Panc1 (cell line): ENCODE data around the gene MPHOSPH6.

Experiments
- TF ChIP-seq, protein P1 (sequence below): fragments of 450-650 bp; IDR thresholded peaks from 2 replicates; pipeline ENCODE4 v1.5.1; 2017; ENCODE audit warnings: mild to moderate bottlenecking
- TF ChIP-seq, protein P2 (sequence below), 2 experiments: IDR thresholded peaks; 2 replicates each; pipeline ENCODE4 v1.6.1; 2011 to 2012; ENCODE audit warnings: low read depth in 2 of 2, control low read depth in 1 of 2, low read length in 1 of 2, mild to moderate bottlenecking in 1 of 2, moderate library complexity in 1 of 2; ENCODE audit not compliant: insufficient read depth in 1 of 2

DNA sequence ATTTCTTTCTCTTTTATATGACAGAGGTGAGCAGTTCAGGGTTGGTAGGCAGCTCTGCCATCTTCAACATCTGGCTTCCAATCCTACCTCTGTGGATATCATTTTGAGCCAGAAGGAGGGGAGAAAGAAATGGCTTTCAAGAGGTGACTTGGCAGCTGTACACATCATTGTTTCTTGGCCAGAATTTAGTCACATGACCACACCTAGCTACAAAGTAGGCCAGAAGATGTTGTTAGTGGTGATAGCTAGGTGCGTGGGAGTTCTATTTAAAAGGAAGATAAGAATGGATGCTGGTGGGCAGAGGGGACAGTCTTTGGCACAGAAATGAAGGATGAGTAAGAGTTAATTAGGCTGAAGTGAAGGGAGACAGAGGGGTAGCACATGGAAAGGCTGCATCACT is 29.2 kb upstream of the MPHOSPH6 start:
- TF ChIP-seq, protein P1, sequence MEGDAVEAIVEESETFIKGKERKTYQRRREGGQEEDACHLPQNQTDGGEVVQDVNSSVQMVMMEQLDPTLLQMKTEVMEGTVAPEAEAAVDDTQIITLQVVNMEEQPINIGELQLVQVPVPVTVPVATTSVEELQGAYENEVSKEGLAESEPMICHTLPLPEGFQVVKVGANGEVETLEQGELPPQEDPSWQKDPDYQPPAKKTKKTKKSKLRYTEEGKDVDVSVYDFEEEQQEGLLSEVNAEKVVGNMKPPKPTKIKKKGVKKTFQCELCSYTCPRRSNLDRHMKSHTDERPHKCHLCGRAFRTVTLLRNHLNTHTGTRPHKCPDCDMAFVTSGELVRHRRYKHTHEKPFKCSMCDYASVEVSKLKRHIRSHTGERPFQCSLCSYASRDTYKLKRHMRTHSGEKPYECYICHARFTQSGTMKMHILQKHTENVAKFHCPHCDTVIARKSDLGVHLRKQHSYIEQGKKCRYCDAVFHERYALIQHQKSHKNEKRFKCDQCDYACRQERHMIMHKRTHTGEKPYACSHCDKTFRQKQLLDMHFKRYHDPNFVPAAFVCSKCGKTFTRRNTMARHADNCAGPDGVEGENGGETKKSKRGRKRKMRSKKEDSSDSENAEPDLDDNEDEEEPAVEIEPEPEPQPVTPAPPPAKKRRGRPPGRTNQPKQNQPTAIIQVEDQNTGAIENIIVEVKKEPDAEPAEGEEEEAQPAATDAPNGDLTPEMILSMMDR: no peak
- TF ChIP-seq, protein P2, sequence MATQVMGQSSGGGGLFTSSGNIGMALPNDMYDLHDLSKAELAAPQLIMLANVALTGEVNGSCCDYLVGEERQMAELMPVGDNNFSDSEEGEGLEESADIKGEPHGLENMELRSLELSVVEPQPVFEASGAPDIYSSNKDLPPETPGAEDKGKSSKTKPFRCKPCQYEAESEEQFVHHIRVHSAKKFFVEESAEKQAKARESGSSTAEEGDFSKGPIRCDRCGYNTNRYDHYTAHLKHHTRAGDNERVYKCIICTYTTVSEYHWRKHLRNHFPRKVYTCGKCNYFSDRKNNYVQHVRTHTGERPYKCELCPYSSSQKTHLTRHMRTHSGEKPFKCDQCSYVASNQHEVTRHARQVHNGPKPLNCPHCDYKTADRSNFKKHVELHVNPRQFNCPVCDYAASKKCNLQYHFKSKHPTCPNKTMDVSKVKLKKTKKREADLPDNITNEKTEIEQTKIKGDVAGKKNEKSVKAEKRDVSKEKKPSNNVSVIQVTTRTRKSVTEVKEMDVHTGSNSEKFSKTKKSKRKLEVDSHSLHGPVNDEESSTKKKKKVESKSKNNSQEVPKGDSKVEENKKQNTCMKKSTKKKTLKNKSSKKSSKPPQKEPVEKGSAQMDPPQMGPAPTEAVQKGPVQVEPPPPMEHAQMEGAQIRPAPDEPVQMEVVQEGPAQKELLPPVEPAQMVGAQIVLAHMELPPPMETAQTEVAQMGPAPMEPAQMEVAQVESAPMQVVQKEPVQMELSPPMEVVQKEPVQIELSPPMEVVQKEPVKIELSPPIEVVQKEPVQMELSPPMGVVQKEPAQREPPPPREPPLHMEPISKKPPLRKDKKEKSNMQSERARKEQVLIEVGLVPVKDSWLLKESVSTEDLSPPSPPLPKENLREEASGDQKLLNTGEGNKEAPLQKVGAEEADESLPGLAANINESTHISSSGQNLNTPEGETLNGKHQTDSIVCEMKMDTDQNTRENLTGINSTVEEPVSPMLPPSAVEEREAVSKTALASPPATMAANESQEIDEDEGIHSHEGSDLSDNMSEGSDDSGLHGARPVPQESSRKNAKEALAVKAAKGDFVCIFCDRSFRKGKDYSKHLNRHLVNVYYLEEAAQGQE (IDR thresholded peaks at IDR 0.05; ENCODE audit: insufficient read depth in 1 of 2, low read depth in 2 of 2, low read length in 1 of 2): no peak
